HG02981 (cell line): ENCODE results near the gene GPR107.

Experiments used
- ATAC-seq: cut with Tn5 transposase; IDR thresholded peaks from one replicate; pipeline ENCODE4 v1.9.1; 2021; ENCODE audit warnings: mild to moderate bottlenecking, moderate library complexity; ENCODE audit not compliant: unreplicated experiment

Gene GPR107

GRCh38 chr9:130179331-130179907, 125.7 kb downstream of the GPR107 start:
- no peak for ATAC-seq

- ATAC-seq: no peak
Observed at GRCh38 chr9:130180516-130180915, 126.8 kb downstream of the GPR107 start.

GRCh38 chr9:130181678-130182380, 128.1 kb downstream of the GPR107 start:
- no peak for ATAC-seq

GRCh38 chr9:130182381-130182909, 128.7 kb downstream of the GPR107 start:
- no peak for ATAC-seq

- ATAC-seq: no peak
Observed at GRCh38 chr9:130183133-130183762, 129.5 kb downstream of the GPR107 start.

- no peak for ATAC-seq
Observed at GRCh38 chr9:130185017-130185416, 131.3 kb downstream of the GPR107 start.

GRCh38 chr9:130185490-130186031, 131.9 kb downstream of the GPR107 start:
- ATAC-seq: no peak

- no peak for ATAC-seq
Observed at GRCh38 chr9:130186051-130186450, 132.3 kb downstream of the GPR107 start.

GRCh38 chr9:130186839-130187522, 133.3 kb downstream of the GPR107 start:
- ATAC-seq: no peak

- no peak for ATAC-seq
Observed at GRCh38 chr9:130187523-130187846, 133.8 kb downstream of the GPR107 start.

GRCh38 chr9:130188860-130189481, 135.3 kb downstream of the GPR107 start:
- no peak for ATAC-seq
